Measurements from ENCODE around the gene ILF2.
"Not testable (repeated sequence)": the region's sequence is repeated elsewhere in the genome, so short reads cannot be mapped to it uniquely, and the experiment has no call there.

Gene ILF2

DNA sequence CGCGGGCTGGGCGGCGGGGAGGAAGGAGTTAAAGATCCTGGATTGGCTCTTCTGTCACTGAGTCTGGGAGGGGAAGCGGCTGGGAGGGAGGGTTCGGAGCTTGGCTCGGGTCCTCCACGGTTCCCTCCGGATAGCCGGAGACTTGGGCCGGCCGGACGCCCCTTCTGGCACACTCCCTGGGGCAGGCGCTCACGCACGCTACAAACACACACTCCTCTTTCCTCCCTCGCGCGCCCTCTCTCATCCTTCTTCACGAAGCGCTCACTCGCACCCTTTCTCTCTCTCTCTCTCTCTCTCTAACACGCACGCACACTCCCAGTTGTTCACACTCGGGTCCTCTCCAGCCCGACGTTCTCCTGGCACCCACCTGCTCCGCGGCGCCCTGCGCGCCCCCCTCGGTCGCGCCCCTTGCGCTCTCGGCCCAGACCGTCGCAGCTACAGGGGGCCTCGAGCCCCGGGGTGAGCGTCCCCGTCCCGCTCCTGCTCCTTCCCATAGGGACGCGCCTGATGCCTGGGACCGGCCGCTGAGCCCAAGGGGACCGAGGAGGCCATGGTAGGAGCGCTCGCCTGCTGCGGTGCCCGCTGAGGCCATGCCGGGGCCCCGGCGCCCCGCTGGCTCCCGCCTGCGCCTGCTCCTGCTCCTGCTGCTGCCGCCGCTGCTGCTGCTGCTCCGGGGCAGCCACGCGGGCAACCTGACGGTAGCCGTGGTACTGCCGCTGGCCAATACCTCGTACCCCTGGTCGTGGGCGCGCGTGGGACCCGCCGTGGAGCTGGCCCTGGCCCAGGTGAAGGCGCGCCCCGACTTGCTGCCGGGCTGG lies 7.9 kb upstream of the ILF2 start, which contains the start of gene NPR1:
TSS of gene NPR1 (plus strand) at position 170 of the 818 bp plus-strand sequence. CDS start at position 591, 421 bp downstream.
- DNase-seq: no peak

GRCh38 chr1:153677718-153678518 lies 7.1 kb upstream of the ILF2 start:
- no peak for DNase-seq

- no peak for DNase-seq
These were observed 2.7 kb upstream of the ILF2 start for GRCh38 chr1:153673511-153673910.

GRCh38 chr1:153671628-153672353 lies 998 bp upstream of the ILF2 start:
- DNase-seq: peak; percentile 82

GRCh38 chr1:153670257-153670858 lies 435 bp downstream of the ILF2 start:
- no peak for DNase-seq

DNA sequence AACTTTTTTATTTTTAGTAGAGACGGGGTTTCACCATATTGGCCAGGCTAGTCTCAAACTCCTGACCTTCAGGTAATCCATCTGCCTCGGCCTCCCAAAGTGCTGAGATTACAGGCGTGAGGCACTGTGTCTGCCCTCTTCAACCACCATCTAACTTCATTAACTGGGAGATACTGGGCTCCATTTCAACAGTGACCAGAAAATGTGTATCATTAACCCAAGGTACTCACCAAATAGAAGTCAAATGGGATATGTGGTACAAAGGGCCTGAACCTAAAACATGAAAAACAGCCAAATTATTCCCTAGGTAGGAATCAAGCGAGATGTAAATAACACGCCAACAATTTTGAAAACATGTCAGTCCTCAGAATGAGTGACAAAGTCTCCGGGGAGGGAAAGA lies 1.2 kb downstream of the ILF2 start:
- no peak for DNase-seq

GRCh38 chr1:153668672-153669071 lies 2.1 kb downstream of the ILF2 start:
- not testable (repeated sequence) for DNase-seq

GRCh38 chr1:153667439-153667838 lies 3.4 kb downstream of the ILF2 start:
- DNase-seq: no peak

GRCh38 chr1:153663211-153663610 lies 7.6 kb downstream of the ILF2 start:
- no peak for DNase-seq

- no peak for DNase-seq
These were observed 8.5 kb downstream of the ILF2 start for GRCh38 chr1:153662269-153662668.

- no peak for DNase-seq
These were observed 9.6 kb downstream of the ILF2 start for GRCh38 chr1:153661111-153661708.

GRCh38 chr1:153659656-153660055 lies 11.1 kb downstream of the ILF2 start:
- DNase-seq: no peak

DNA sequence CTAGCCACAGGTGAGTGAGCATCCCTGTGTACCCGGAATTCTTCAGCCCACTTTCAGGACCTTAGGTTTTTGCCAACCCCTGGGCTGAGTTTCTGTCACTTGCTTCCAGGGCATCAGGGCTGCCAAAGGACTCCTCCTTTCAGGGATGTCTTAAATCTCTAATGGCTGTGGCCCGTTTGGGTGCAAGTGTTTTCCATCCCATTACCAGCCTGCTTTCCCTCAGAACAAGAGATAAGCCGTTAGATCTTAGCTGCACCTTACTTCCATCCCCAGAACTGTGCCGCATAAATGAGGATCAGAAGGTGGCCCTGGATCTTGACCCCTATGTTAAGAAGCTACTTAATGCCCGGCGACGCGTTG lies 11.6 kb downstream of the ILF2 start:
- DNase-seq: no peak

DNA sequence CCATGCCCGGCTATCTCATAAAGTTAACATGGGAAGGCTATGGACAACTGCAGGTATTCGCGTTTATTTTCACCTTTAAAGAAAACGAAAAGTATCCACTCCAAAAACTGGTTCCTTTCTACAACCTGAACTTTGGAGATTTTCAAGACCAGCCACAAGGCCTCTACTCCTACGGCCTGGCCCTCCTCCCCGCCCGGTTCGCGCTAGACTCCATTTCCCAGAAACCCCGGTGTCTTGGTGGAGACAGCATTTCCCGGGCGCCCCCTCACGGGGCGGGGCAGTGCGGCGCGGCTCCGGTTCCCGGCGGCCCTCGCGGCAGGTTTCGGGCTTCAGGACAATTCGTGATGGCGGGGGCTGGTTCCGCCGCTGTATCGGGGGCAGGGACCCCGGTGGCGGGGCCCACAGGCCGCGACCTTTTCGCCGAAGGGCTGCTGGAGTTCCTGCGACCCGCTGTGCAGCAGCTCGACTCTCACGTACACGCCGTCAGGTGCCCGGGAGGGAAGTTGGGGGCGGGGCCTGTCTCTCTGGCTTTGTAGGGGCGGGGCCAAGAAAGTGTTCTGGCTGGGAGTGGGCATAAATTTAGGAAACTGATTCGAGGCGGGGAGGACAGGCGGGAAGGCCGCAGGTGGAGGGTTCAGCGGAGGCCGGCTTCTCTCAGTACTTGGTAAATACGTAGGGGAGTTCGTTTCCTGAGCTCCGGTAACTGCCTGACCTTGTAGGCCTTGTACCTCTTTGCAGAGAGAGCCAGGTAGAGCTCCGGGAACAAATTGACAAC lies 12.2 kb downstream of the ILF2 start, which contains the start of gene SNAPIN:
TSS of gene SNAPIN (plus strand) at position 304 of the 775 bp plus-strand sequence. CDS start at position 345, 41 bp downstream.
- peak; percentile 83 for DNase-seq

DNA sequence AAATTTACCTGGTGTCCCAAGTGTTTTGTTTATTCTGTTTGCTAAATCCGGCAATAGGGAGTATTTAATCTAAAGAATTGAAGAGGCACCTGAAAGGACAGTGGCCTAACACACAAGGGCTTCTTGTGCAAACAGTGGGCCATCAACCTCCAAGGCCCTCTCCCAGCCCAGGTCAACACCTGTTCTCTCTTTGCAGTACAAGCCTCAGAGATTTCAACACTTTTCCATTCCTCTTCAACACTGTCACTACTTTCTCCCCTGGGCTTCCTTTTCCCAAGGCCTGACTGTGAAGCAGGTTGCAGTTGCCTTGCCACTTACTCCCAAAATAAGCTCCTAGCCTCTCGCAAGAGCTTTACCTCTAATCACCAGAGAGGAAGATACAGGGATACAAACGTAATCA lies 15.5 kb downstream of the ILF2 start:
- no peak for DNase-seq

- DNase-seq: no peak
These were observed 17.8 kb downstream of the ILF2 start for GRCh38 chr1:153652805-153653500.

- no peak for DNase-seq
These were observed 19.0 kb downstream of the ILF2 start for GRCh38 chr1:153651771-153652170.

- no peak for DNase-seq
These were observed 20.9 kb downstream of the ILF2 start for GRCh38 chr1:153649863-153650235.

DNA sequence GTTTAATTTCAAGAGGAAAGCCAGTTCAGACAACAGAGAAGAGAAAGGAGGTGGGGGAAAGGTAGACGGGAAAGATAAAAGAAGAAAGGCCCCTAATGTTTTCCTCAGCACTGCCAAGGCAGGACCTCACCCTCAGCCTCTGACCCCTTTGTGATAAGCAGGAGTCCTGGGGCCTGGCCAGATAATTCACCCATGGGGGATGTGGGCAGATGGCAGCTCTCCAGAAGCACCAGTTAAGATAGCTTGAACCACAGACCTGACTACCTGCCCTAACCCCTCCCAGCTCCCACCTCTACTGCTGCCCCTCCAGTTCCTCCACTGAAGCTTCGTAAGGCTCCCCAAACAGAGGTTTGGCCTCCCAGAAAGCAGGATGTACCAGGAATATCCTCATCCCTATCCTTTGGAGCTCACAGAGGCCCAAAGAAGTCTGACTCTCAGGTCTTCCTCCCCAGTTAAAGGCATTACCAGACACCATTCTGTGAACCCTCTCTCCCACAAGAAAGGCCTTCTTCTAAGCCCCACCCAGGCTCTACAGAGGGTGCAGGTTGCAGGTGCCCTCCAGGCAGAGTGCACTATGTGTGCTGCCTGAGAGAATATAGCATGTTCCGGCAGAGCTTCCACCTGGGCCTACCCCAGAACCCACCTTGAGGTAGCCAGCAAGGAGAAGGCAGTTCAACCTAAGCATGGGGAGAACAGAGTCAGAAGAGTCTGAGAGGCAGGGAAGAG lies 21.5 kb downstream of the ILF2 start:
- DNase-seq: no peak

DNA sequence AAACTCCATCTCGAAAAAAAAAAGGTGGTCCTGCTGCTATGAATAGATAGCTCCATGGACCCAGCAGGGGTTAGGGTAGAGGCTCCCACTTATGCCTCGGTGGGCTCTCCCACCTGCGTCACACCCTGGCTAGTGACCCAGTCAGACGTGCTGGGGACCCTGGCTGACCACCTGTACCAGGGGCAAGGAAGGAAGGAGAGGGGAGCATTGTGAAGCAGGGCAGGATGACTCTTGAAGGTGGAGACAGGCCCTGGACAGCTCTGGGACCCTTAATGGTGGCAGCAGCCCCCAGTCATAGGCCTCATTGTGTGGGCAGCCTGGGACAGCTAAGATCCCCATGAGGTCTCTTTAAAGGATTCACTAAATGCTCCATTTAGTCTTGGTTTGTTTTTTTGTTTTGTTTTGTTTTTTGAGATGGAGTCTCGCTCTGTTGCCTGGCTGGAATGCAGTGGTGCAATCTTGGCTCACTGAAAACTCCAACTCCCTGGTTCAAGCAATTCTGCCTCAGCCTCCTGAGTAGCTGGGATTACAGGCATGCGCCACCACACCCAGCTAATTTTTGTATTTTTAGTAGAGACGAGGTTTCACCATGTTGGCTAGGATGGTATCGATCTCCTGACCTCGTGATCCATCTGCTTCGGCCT lies 22.7 kb downstream of the ILF2 start:
- no peak for DNase-seq
